BLaER1 treated with 17β-estradiol and CSF1 and Interleukin-3, amounts not matched to agents 10 nM and 100 nM (cell line): Measurements from ENCODE around the gene PTH2.

Experiments used
- H3K27ac ChIP-seq, 11 experiments: shearing (Covaris generic); formaldehyde crosslinking; 2 replicates each; pipeline ENCODE4 v1.8.1; 2022
- H3K27me3 ChIP-seq, 11 experiments: shearing (Covaris generic); formaldehyde crosslinking; 2 replicates each; pipeline ENCODE4 v1.8.1; 2022
- H3K36me3 ChIP-seq, 11 experiments: shearing (Covaris generic); formaldehyde crosslinking; 2 replicates each; pipeline ENCODE4 v1.8.1; 2022
- H3K4me1 ChIP-seq, 10 experiments: shearing (Covaris generic); formaldehyde crosslinking; 2 replicates each; pipeline ENCODE4 v1.8.1; 2022
- H3K4me2 ChIP-seq, 11 experiments: shearing (Covaris generic); formaldehyde crosslinking; 2 replicates each; pipeline ENCODE4 v1.8.1; 2022
- H3K4me3 ChIP-seq, 10 experiments: shearing (Covaris generic); formaldehyde crosslinking; 2 replicates each; pipeline ENCODE4 v1.8.1; 2022
- H3K9ac ChIP-seq, 11 experiments: shearing (Covaris generic); formaldehyde crosslinking; 2 replicates each; pipeline ENCODE4 v1.8.1; 2022
- H3K9me3 ChIP-seq, 11 experiments: shearing (Covaris generic); formaldehyde crosslinking; replicated peaks in 1 of 11; 2 replicates each; pipeline ENCODE4 v1.8.1; 2022
- H4K20me1 ChIP-seq, 11 experiments: shearing (Covaris generic); formaldehyde crosslinking; 2 replicates each; pipeline ENCODE4 v1.8.1; 2022
- Cebpa-rat ChIP-seq, 11 experiments: shearing (Covaris generic); IDR thresholded peaks; 2 replicates each; pipeline ENCODE4 v1.8.1; 2022

Gene PTH2

GRCh38 chr19:49423985-49424303 lies 703 bp upstream of the PTH2 start:
- 0 out of 22 replicates have a peak overlapping the region, but pooled peaks of 1 of the 11 experiments have one; percentile 34 for H3K9ac ChIP-seq
- H3K27ac ChIP-seq = no peak overlapping the region
- H3K27me3 ChIP-seq = peaks cover 95 to 100% (median 100%) of the 10 kb centered on the region in 11 experiments
- H4K20me1 ChIP-seq = peaks cover 0 to 22% (median 6%) of the 10 kb centered on the region in 11 experiments; a peak in 11 of 22 replicates
- H3K4me1 ChIP-seq = peaks cover 43 to 77% (median 72%) of the 10 kb centered on the region in 10 experiments
- peak overlapping the region in 5 of 10 experiments; percentile 0 to 54 (median 31); a peak in 3 of 20 replicates for H3K4me3 ChIP-seq
- peaks cover 0 to 9% (median 4%) of the 10 kb centered on the region in 11 experiments; a peak in 11 of 22 replicates for H3K9me3 ChIP-seq
- TF ChIP-seq Cebpa-rat (IDR thresholded peaks at IDR 0.05) = no peak
- peak overlapping the region; percentile 51 to 86 (median 72) for H3K4me2 ChIP-seq
- no peaks in the 10 kb centered on the region for H3K36me3 ChIP-seq

GRCh38 chr19:49422407-49423070 lies 702 bp downstream of the PTH2 start:
- H3K4me2 ChIP-seq = peak overlapping the region; percentile 51 to 86 (median 72)
- peaks cover 81 to 90% (median 87%) of the 10 kb centered on the region in 11 experiments for H3K27me3 ChIP-seq
- H3K36me3 ChIP-seq = no peaks in the 10 kb centered on the region
- H3K9ac ChIP-seq = peak overlapping the region in 2 of 11 experiments; percentile 11 to 29; a peak in 1 of 22 replicates
- H3K9me3 ChIP-seq = peaks cover 0 to 9% (median 4%) of the 10 kb centered on the region in 11 experiments; a peak in 11 of 22 replicates
- no peak overlapping the region for H3K27ac ChIP-seq
- peaks cover 0 to 14% (median 6%) of the 10 kb centered on the region in 11 experiments; a peak in 11 of 22 replicates for H4K20me1 ChIP-seq
- H3K4me1 ChIP-seq = peaks cover 50 to 81% (median 77%) of the 10 kb centered on the region in 10 experiments
- TF ChIP-seq Cebpa-rat (IDR thresholded peaks at IDR 0.05) = no peak
- H3K4me3 ChIP-seq = peak overlapping the region in 8 of 10 experiments; percentile 26 to 54 (median 32); a peak in 12 of 20 replicates

GRCh38 chr19:49421878-49422202 lies 1.4 kb downstream of the PTH2 start:
- Histone ChIP-seq H3K4me1 (peaks cover 57 to 82% (median 78%) of the 10 kb centered on the region in 10 experiments), H3K4me3 (no peak overlapping the region), H3K9ac (no peak overlapping the region), H3K4me2 (no peak overlapping the region), H4K20me1 (peaks cover 0 to 14% (median 6%) of the 10 kb centered on the region in 11 experiments; a peak in 11 of 22 replicates), H3K9me3 (peaks cover 0 to 9% (median 4%) of the 10 kb centered on the region in 11 experiments; a peak in 11 of 22 replicates), H3K27me3 (peaks cover 74 to 83% (median 80%) of the 10 kb centered on the region in 11 experiments), H3K36me3 (no peaks in the 10 kb centered on the region), H3K27ac (no peak overlapping the region)
- TF ChIP-seq Cebpa-rat (IDR thresholded peaks at IDR 0.05) = no peak

- no peaks in the 10 kb centered on the region for H3K36me3 ChIP-seq
- no peak for TF ChIP-seq Cebpa-rat (IDR thresholded peaks at IDR 0.05)
- peaks cover 59 to 82% (median 78%) of the 10 kb centered on the region in 10 experiments for H3K4me1 ChIP-seq
- H3K27me3 ChIP-seq = peaks cover 68 to 77% (median 74%) of the 10 kb centered on the region in 11 experiments
- no peak overlapping the region for H3K27ac ChIP-seq
- no peak overlapping the region for H3K9ac ChIP-seq
- H4K20me1 ChIP-seq = peaks cover 0 to 14% (median 6%) of the 10 kb centered on the region in 11 experiments; a peak in 10 of 22 replicates
- peak overlapping the region in 2 of 10 experiments; percentile 16 to 22; a peak in 2 of 20 replicates for H3K4me3 ChIP-seq
- H3K9me3 ChIP-seq = peaks cover 0 to 9% (median 4%) of the 10 kb centered on the region in 11 experiments; a peak in 11 of 22 replicates
- peak overlapping the region in 9 of 11 experiments; percentile 5 to 48 (median 29); a peak in 10 of 22 replicates for H3K4me2 ChIP-seq
Measured at GRCh38 chr19:49421039-49421877, 2.0 kb downstream of the PTH2 start.

- Histone ChIP-seq H3K36me3 (no peaks in the 10 kb centered on the region), H3K4me1 (peaks cover 60 to 82% (median 78%) of the 10 kb centered on the region in 10 experiments), H4K20me1 (peaks cover 0 to 14% (median 6%) of the 10 kb centered on the region in 11 experiments; a peak in 10 of 22 replicates), H3K27me3 (peaks cover 58 to 67% (median 64%) of the 10 kb centered on the region in 11 experiments), H3K9ac (no peak overlapping the region), H3K9me3 (peaks cover 0 to 9% (median 4%) of the 10 kb centered on the region in 11 experiments; a peak in 11 of 22 replicates), H3K4me2 (peak overlapping the region in 2 of 11 experiments; percentile 94 to 99; a peak in 2 of 22 replicates), H3K27ac (no peak overlapping the region), H3K4me3 (no peak overlapping the region)
- TF ChIP-seq Cebpa-rat (IDR thresholded peaks at IDR 0.05) = no peak
Measured at GRCh38 chr19:49420227-49420626, 3.0 kb downstream of the PTH2 start.

GRCh38 chr19:49419173-49419572 lies 4.1 kb downstream of the PTH2 start:
- Histone ChIP-seq H3K9ac (no peak overlapping the region), H3K27me3 (peaks cover 47 to 57% (median 53%) of the 10 kb centered on the region in 11 experiments), H3K4me1 (peaks cover 70 to 88% (median 81%) of the 10 kb centered on the region in 10 experiments), H3K9me3 (peaks cover 0 to 9% (median 4%) of the 10 kb centered on the region in 11 experiments; a peak in 11 of 22 replicates), H3K36me3 (no peaks in the 10 kb centered on the region), H4K20me1 (peaks cover 0 to 14% (median 6%) of the 10 kb centered on the region in 11 experiments; a peak in 10 of 22 replicates), H3K4me3 (no peak overlapping the region), H3K27ac (no peak overlapping the region), H3K4me2 (peak overlapping the region in 9 of 11 experiments; percentile 85 to 99 (median 94); a peak in 17 of 22 replicates)
- TF ChIP-seq Cebpa-rat (IDR thresholded peaks at IDR 0.05) = no peak

GRCh38 chr19:49418511-49418910 lies 4.7 kb downstream of the PTH2 start:
- H3K27me3 ChIP-seq = peaks cover 41 to 50% (median 47%) of the 10 kb centered on the region in 11 experiments
- no peak overlapping the region for H3K9ac ChIP-seq
- H3K27ac ChIP-seq = peak overlapping the region in 3 of 11 experiments; percentile 58 to 66 (median 60); a peak in 4 of 22 replicates
- H4K20me1 ChIP-seq = peaks cover 0 to 13% (median 5%) of the 10 kb centered on the region in 11 experiments; a peak in 10 of 22 replicates
- no peak for TF ChIP-seq Cebpa-rat (IDR thresholded peaks at IDR 0.05)
- H3K4me2 ChIP-seq = peak overlapping the region; percentile 79 to 99 (median 93)
- no peaks in the 10 kb centered on the region for H3K36me3 ChIP-seq
- 0 out of 20 replicates have a peak overlapping the region, but pooled peaks of 1 of the 10 experiments have one; percentile 17 for H3K4me3 ChIP-seq
- H3K9me3 ChIP-seq = peaks cover 0 to 9% (median 4%) of the 10 kb centered on the region in 11 experiments; a peak in 11 of 22 replicates
- peaks cover 70 to 88% (median 81%) of the 10 kb centered on the region in 10 experiments for H3K4me1 ChIP-seq

GRCh38 chr19:49417088-49417487 lies 6.2 kb downstream of the PTH2 start:
- H3K4me3 ChIP-seq = peak overlapping the region in 2 of 10 experiments; percentile 14 to 17; a peak in 1 of 20 replicates
- H3K9me3 ChIP-seq = peaks cover 0 to 9% (median 4%) of the 10 kb centered on the region in 11 experiments; a peak in 11 of 22 replicates
- H3K36me3 ChIP-seq = no peaks in the 10 kb centered on the region
- H3K27ac ChIP-seq = peak overlapping the region in 8 of 11 experiments; percentile 7 to 66 (median 56); a peak in 13 of 22 replicates
- TF ChIP-seq Cebpa-rat (IDR thresholded peaks at IDR 0.05) = no peak
- H4K20me1 ChIP-seq = no peaks in the 10 kb centered on the region
- H3K27me3 ChIP-seq = peaks cover 26 to 36% (median 32%) of the 10 kb centered on the region in 11 experiments
- H3K4me2 ChIP-seq = peak overlapping the region; percentile 79 to 99 (median 93)
- peak overlapping the region in 8 of 11 experiments; percentile 18 to 48 (median 42); a peak in 14 of 22 replicates for H3K9ac ChIP-seq
- peaks cover 70 to 89% (median 82%) of the 10 kb centered on the region in 10 experiments for H3K4me1 ChIP-seq
